T1000 (cell line): ENCODE results near the gene FRMD5.
"Not testable (repeated sequence)": the region's sequence is repeated elsewhere in the genome, so short reads cannot be mapped to it uniquely, and the experiment has no call there.

Source experiments
- DNase-seq: peaks from one replicate; lab custom pipeline; 2025; ENCODE audit warnings: mixed read lengths; lab: John Stamatoyannopoulos, UW

Gene FRMD5

GRCh38 chr15:43832485-43832884 is 362.6 kb downstream of the FRMD5 start:
- DNase-seq = not testable (repeated sequence)

- DNase-seq = not testable (repeated sequence)
Measured at GRCh38 chr15:43831519-43832052, 363.5 kb downstream of the FRMD5 start.

- DNase-seq = not testable (repeated sequence)
Measured at GRCh38 chr15:43830691-43831275, 364.3 kb downstream of the FRMD5 start.

GRCh38 chr15:43829951-43830540 is 365.0 kb downstream of the FRMD5 start:
- not testable (repeated sequence) for DNase-seq

- DNase-seq = no peak
Measured at GRCh38 chr15:43828061-43828657, 366.9 kb downstream of the FRMD5 start.

- DNase-seq = peak; percentile 56
Measured at GRCh38 chr15:43826508-43827341, 368.3 kb downstream of the FRMD5 start, which contains the start of gene WDR76. Gene WDR76 (plus strand): TSS chr15:43827002. CDS start chr15:43827033, 31 bp downstream.

- no peak for DNase-seq
Measured at GRCh38 chr15:43826029-43826507, 369.0 kb downstream of the FRMD5 start.

- not testable (repeated sequence) for DNase-seq
Measured at GRCh38 chr15:43825305-43825704, 369.8 kb downstream of the FRMD5 start.

GRCh38 chr15:43824302-43825246 is 370.5 kb downstream of the FRMD5 start, which contains the start of gene MFAP1:
Gene MFAP1 (minus strand): TSS chr15:43824690. CDS start chr15:43824569, 121 bp downstream.
- peak; percentile 77 for DNase-seq

- no peak for DNase-seq
Measured at GRCh38 chr15:43821505-43821904, 373.6 kb downstream of the FRMD5 start.
